ENCODE results near the gene FARP1. TPM values are rescaled to one million over a fixed set of nuclear protein-coding genes. Genes with fewer than 3 reads are reported as not detected.

FARP1 gene
- total RNA-seq, 1 donor from 2014 or later: 17.7 TPM

DNA sequence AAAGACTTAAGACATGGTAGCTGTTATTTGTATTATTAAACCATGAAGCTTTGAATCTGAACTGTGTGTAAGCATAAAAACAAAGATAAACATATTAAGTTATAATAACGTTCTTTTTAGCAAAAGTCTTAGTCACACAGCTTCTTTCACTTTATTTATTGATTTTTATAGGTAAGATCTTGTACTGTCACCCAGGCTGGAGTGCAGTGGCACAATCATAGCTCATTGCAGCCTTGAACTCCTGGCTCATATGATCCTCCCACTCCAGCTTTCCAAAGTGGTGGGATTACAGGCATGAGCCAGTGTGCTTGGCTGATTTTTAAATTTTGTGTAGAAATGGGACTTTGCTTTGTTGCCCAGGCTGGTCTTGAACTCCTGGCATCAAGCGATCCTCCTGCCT is 13.4 kb downstream of the FARP1 start:
- H3K4me3 ChIP-seq: no peak overlapping the region
- no peak for DNase-seq (ENCODE audit: extremely low spot score in 2 of 2)
- intact Hi-C loops (cut with DNase I): no loop called here
- H3K36me3 ChIP-seq: no peaks in the 10 kb centered on the region
- TF ChIP-seq POLR2AphosphoS5 (IDR thresholded peaks at IDR 0.05; ENCODE audit: insufficient read depth in 1 of 2, low read depth in 1 of 2): no peak
- no peak for TF ChIP-seq POLR2A (IDR thresholded peaks at IDR 0.05)
- peaks cover 17% of the 10 kb centered on the region for H3K4me1 ChIP-seq
- H3K27ac ChIP-seq: no peak overlapping the region
- no peaks in the 10 kb centered on the region for H3K27me3 ChIP-seq
- H3K9me3 ChIP-seq: no peaks in the 10 kb centered on the region

DNA sequence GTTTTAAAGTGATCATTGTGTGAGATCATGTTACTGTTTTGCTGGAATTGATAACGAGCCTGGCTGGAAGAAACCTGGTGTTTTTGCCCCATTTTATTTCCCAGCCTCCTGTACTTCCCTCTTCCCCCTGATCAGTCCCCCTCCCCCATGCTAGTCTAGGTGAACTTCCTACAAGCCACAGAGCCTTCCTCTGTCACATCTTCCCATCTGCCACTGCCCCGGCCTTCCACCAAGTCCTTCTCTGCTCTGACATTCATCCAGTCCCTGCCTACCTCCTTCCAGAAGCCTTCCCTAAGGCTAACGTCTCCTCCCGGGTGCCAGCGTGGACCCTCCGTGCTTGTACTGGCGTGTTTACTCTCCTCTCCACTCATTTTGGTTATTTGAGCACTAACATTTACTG is 14.3 kb downstream of the FARP1 start:
- intact Hi-C loops (cut with DNase I): no loop called here
- Histone ChIP-seq H3K27me3 (no peaks in the 10 kb centered on the region), H3K9me3 (no peaks in the 10 kb centered on the region), H3K4me3 (no peak overlapping the region), H3K27ac (no peak overlapping the region), H3K4me1 (peaks cover 17% of the 10 kb centered on the region), H3K36me3 (no peaks in the 10 kb centered on the region)
- DNase-seq (ENCODE audit: extremely low spot score in 2 of 2): no peak
- TF ChIP-seq, protein P1, sequence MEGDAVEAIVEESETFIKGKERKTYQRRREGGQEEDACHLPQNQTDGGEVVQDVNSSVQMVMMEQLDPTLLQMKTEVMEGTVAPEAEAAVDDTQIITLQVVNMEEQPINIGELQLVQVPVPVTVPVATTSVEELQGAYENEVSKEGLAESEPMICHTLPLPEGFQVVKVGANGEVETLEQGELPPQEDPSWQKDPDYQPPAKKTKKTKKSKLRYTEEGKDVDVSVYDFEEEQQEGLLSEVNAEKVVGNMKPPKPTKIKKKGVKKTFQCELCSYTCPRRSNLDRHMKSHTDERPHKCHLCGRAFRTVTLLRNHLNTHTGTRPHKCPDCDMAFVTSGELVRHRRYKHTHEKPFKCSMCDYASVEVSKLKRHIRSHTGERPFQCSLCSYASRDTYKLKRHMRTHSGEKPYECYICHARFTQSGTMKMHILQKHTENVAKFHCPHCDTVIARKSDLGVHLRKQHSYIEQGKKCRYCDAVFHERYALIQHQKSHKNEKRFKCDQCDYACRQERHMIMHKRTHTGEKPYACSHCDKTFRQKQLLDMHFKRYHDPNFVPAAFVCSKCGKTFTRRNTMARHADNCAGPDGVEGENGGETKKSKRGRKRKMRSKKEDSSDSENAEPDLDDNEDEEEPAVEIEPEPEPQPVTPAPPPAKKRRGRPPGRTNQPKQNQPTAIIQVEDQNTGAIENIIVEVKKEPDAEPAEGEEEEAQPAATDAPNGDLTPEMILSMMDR (IDR thresholded peaks at IDR 0.05): no peak
- no peak for TF ChIP-seq POLR2AphosphoS5 (IDR thresholded peaks at IDR 0.05; ENCODE audit: insufficient read depth in 1 of 2, low read depth in 1 of 2)
- TF ChIP-seq POLR2A (IDR thresholded peaks at IDR 0.05): no peak

DNA sequence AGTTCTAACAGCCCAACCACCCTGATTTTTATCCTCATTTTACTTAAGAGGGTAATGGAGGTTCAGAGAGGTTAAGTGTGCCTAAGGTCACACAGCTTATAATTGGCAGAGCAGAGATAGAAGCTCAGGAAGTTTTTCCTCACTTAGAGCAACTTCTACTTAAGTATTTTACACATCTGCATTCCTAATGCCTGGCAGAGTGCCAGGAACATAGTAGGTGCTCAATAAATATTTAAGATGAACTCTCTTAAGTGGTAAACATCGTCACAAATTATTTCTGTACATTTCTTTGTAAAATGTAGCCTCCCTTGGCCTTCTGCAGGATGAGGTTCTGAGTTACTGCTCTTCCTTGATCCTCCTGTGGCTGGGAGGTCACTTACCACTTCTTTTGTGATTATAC is 14.7 kb downstream of the FARP1 start:
- no peak overlapping the region for H3K4me3 ChIP-seq
- H3K27me3 ChIP-seq: no peaks in the 10 kb centered on the region
- no peaks in the 10 kb centered on the region for H3K9me3 ChIP-seq
- no peak overlapping the region for H3K27ac ChIP-seq
- DNase-seq (ENCODE audit: extremely low spot score in 2 of 2): no peak
- no peaks in the 10 kb centered on the region for H3K36me3 ChIP-seq
- peaks cover 17% of the 10 kb centered on the region for H3K4me1 ChIP-seq
- intact Hi-C loops (cut with DNase I): no loop called here
- TF ChIP-seq POLR2A (IDR thresholded peaks at IDR 0.05) (no peak), POLR2AphosphoS5 (IDR thresholded peaks at IDR 0.05; ENCODE audit: insufficient read depth in 1 of 2, low read depth in 1 of 2) (no peak)

DNA sequence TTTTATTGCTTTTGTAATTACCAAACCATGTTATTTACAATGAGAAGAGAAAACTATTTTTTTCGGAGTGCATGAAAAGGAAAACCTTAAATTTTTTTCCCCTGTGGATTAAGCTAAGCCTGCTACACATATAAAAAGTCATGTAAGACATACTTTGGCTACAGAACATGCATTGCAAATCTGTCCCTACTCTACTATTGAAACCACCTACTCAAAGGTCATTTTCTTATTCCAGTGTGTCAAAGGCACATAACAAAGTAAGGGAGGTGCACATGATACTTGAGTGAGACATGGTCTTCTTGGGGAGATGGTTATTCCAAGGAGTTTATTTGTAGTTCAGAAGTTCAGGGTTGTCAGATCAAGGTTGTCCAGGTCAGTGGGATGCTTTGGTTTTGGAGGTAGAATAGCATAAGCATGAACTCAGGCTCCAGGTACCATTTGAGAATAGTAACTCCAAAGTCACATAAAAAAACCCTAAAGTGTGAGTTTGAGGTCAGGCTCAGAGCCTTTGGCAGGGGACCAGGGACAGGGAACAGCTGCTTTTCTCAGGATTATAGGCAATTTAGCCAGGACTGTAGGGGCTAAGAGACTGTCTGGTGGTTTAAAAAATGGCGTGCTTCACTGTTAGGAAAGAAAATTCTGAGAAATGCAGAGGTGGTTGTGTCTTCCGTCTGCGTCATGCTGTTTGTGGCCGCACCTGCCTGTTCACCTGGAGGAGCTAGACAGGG is 15.4 kb downstream of the FARP1 start:
- intact Hi-C loops (cut with DNase I): no loop called here
- Histone ChIP-seq H3K4me3 (no peak overlapping the region), H3K9me3 (no peaks in the 10 kb centered on the region), H3K36me3 (no peaks in the 10 kb centered on the region), H3K27ac (no peak overlapping the region), H3K4me1 (peaks cover 17% of the 10 kb centered on the region), H3K27me3 (no peaks in the 10 kb centered on the region)
- TF ChIP-seq POLR2AphosphoS5 (IDR thresholded peaks at IDR 0.05; ENCODE audit: insufficient read depth in 1 of 2, low read depth in 1 of 2) (no peak), POLR2A (IDR thresholded peaks at IDR 0.05) (no peak)
- TF ChIP-seq, protein P1 (IDR thresholded peaks at IDR 0.05): no peak
- DNase-seq (ENCODE audit: extremely low spot score in 2 of 2): no peak

DNA sequence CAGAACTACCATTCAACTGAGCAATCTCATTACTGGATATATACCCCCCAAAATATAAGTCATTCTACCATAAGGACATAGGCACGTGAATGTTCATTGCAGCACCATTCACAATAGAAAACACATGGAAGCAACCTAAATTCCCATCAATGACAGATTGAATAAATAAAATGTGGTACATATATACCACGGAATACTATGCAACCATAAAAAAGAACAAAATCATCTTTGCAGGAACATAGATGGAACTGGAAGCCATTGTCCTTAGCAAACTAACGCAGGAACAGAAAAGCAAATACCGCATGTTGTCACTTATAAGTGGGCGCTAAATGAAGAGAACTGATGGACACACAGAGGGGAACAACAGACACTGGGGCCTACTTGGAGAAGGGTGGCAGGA is 20.0 kb downstream of the FARP1 start:
- H3K27ac ChIP-seq: no peak overlapping the region
- TF ChIP-seq, protein P1 (IDR thresholded peaks at IDR 0.05): no peak
- no peak for TF ChIP-seq POLR2AphosphoS5 (IDR thresholded peaks at IDR 0.05; ENCODE audit: insufficient read depth in 1 of 2, low read depth in 1 of 2)
- TF ChIP-seq POLR2A (IDR thresholded peaks at IDR 0.05): no peak
- no peak overlapping the region for H3K4me3 ChIP-seq
- DNase-seq (ENCODE audit: extremely low spot score in 2 of 2): no peak
- intact Hi-C loops (cut with DNase I): no loop called here
- no peaks in the 10 kb centered on the region for H3K27me3 ChIP-seq
- H3K4me1 ChIP-seq: no peaks in the 10 kb centered on the region
- H3K36me3 ChIP-seq: no peaks in the 10 kb centered on the region
- H3K9me3 ChIP-seq: no peaks in the 10 kb centered on the region

DNA sequence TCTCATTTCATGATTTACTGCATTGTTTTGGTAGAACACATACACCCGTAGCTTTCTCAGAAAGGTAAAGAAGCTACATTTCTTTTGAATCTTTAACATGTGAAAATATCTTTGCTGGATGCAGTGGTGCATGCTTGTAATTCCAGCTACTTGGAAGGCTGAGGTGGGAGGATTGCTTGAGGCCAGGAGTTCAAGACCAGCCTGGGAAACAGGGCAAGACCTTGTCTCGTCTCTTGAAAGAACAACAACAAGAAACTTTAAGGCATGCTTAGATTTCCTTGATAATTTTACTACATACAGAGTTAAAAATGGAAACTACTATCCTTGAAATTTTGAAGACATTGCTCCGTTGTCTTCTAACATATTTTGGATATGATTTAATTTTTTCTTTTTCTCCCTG is 26.4 kb downstream of the FARP1 start:
- intact Hi-C loops (cut with DNase I): no loop called here
- peaks cover 35% of the 10 kb centered on the region for H3K4me1 ChIP-seq
- DNase-seq (ENCODE audit: extremely low spot score in 2 of 2): no peak
- H3K27me3 ChIP-seq: no peaks in the 10 kb centered on the region
- H3K36me3 ChIP-seq: no peaks in the 10 kb centered on the region
- H3K9me3 ChIP-seq: no peaks in the 10 kb centered on the region
- H3K27ac ChIP-seq: no peak overlapping the region
- TF ChIP-seq, protein P1 (IDR thresholded peaks at IDR 0.05): no peak
- TF ChIP-seq POLR2A (IDR thresholded peaks at IDR 0.05) (no peak), POLR2AphosphoS5 (IDR thresholded peaks at IDR 0.05; ENCODE audit: insufficient read depth in 1 of 2, low read depth in 1 of 2) (no peak)
- H3K4me3 ChIP-seq: no peak overlapping the region
